Upper lobe of left lung (tissue), 6 donors: ENCODE data around the gene TSPAN1. TPM values are rescaled to one million over a fixed set of nuclear protein-coding genes. Genes with fewer than 3 reads are reported as not detected.

Source experiments
- ATAC-seq, 2 donors: fragments of 200-7000 bp; cut with Tn5 transposase; one replicate each; pipeline ENCODE4 v1.9.1; 2022; ENCODE audit warnings: mild to moderate bottlenecking in 2 of 2, moderate library complexity in 2 of 2; ENCODE audit not compliant: low FRiP score in 2 of 2
- DNase-seq, 2 donors: peaks; one replicate each; pipeline ENCODE4 v3.0.0-alpha.2; 2019 to 2020
- H3K27ac ChIP-seq, 4 donors: fragments of 200-600 bp; sonication (generic); one replicate each; pipeline ENCODE4 v1.5.1; 2016 to 2019
- H3K27me3 ChIP-seq, 4 donors: fragments of 200-600 bp; sonication (generic); one replicate each; pipeline ENCODE4 v1.5.1; 2017 to 2019
- H3K36me3 ChIP-seq, 4 donors: fragments of 200-600 bp; sonication (generic); one replicate each; pipeline ENCODE4 v1.5.1; 2016 to 2019
- H3K4me1 ChIP-seq, 4 donors: fragments of 200-600 bp; sonication (generic); one replicate each; pipeline ENCODE4 v1.5.1; 2018 to 2019
- H3K4me3 ChIP-seq, 4 donors: fragments of 200-600 bp; sonication (generic); one replicate each; pipeline ENCODE4 v1.5.1; 2017 to 2019; ENCODE audit warnings: mild to moderate bottlenecking in 2 of 4, moderate library complexity in 1 of 4
- H3K9me3 ChIP-seq, 4 donors: fragments of 200-600 bp; sonication (generic); one replicate each; pipeline ENCODE4 v1.5.1; 2018 to 2019
- CTCF ChIP-seq, 6 experiments: fragments of 450-650 bp in 4 of 6; fragments of 200-600 bp in 2 of 6; sonication (generic) in 2 of 6; IDR thresholded peaks; one replicate each; pipeline ENCODE4 v1.5.1; 2016 to 2019; ENCODE audit warnings: antibody characterized with exemption in 6 of 6
- EP300 ChIP-seq, 4 donors: sonication (generic); formaldehyde crosslinking; IDR thresholded peaks; one replicate each; pipeline ENCODE4 v1.5.1; 2017; ENCODE audit warnings: antibody characterized with exemption in 4 of 4, control low read depth in 2 of 4
- POLR2A ChIP-seq, 4 donors: fragments of 450-650 bp; IDR thresholded peaks; one replicate each; pipeline ENCODE4 v1.5.1; 2016 to 2017; ENCODE audit warnings: antibody characterized with exemption in 4 of 4, mild to moderate bottlenecking in 2 of 4
- POLR2AphosphoS5 ChIP-seq, 2 donors: sonication (generic); formaldehyde crosslinking; IDR thresholded peaks; one replicate each; pipeline ENCODE4 v1.5.1; 2017; ENCODE audit warnings: antibody characterized with exemption in 2 of 2
- WGBS, 2 donors: methylation state at CpG; one replicate each; pipeline ENCODE4 v1.1.5; 2017 to 2018; 5-methylcytosine and 5-hydroxymethylcytosine counted together
- total RNA-seq, 6 donors: library from RNA; depleted of rRNA in 4 of 6; stranded (reverse); fragments of >200 nt in 4 of 6; gene quantifications; one replicate each; pipeline versions ENCODE4 v1.1.0 to v1.2.1, GENCODE V29; 2016 to 2021
- donor health status: DM: no; HTN: no; CAD: no; lungs with moderate emphysema.
- donor health status: DM: no; HTN: yes; CAD: no; lungs with severe emphysema.

Gene TSPAN1, protein sequence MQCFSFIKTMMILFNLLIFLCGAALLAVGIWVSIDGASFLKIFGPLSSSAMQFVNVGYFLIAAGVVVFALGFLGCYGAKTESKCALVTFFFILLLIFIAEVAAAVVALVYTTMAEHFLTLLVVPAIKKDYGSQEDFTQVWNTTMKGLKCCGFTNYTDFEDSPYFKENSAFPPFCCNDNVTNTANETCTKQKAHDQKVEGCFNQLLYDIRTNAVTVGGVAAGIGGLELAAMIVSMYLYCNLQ
- 100 to 1,000 TPM in 1 of 6 donors, 10 to 100 TPM in 5; 12.2 to 109 (median 31.2) TPM for total RNA-seq

- H3K27me3 ChIP-seq: no peaks in the 10 kb centered on the region
- 56 to 58% methylated on average over 6 to 11 of the region's 11 CpGs for WGBS, 2 donors
- H3K9me3 ChIP-seq: no peaks in the 10 kb centered on the region
- ATAC-seq: peak; percentile 70 to 74
- H3K4me3 ChIP-seq: no peak within 1 kb of the TSS
- H3K27ac ChIP-seq: peak within 1 kb of the TSS; percentile 78 to 92 (median 88)
- DNase-seq: peak in 1 of 2 donors; percentile 82
- peaks cover 52 to 69% (median 63%) of the 10 kb centered on the region in 4 donors for H3K4me1 ChIP-seq
- TF ChIP-seq CTCF (IDR thresholded peaks at IDR 0.05): no peak
- TF ChIP-seq POLR2A (IDR thresholded peaks at IDR 0.05): peak in 1 of 4 donors; percentile 50
- TF ChIP-seq POLR2AphosphoS5 (IDR thresholded peaks at IDR 0.05): peak in 1 of 2 donors; percentile 37
- peak in 1 of 4 donors; percentile 10 for TF ChIP-seq EP300 (IDR thresholded peaks at IDR 0.05)
- H3K36me3 ChIP-seq: no peaks in the 10 kb centered on the region
Measured at GRCh38 chr1:46174448-46175231, at the start of gene TSPAN1. TSS of gene TSPAN1 (plus strand) at chr1:46175087. CDS start at chr1:46181108, 6,021 bp downstream.

DNA sequence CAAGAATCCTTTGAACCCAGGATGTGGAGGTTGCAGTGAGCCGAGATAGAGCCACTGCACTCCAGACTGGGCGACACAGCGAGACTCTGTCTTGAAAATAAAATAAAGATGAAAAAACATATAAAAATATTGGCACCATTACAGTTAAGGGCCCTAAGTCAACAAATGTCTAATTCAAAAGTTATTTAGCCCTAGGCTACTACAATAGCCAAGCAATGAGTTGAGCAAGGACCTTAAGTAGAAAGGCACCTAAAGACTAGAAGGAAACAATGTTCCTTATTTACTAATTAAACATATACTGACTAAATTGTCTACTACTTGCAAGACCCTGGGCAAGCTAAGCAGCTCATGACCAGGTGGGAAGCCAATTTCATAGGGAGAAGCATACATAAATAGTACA, 46.5 kb upstream of the TSPAN1 start:
- Histone ChIP-seq H3K4me3 (peak overlapping the region in 2 of 4 donors; percentile 54 to 59), H3K27ac (no peak overlapping the region)
- ATAC-seq: no peak

GRCh38 chr1:46130121-46130520, 44.8 kb upstream of the TSPAN1 start:
- ATAC-seq (no peak), DNase-seq (no peak)
- peak overlapping the region in 2 of 4 donors; percentile 94 to 95 for H3K27ac ChIP-seq
- H3K4me1 ChIP-seq: peaks cover 12 to 24% (median 19%) of the 10 kb centered on the region in 4 donors
- H3K36me3 ChIP-seq: no peaks in the 10 kb centered on the region
- H3K27me3 ChIP-seq: no peaks in the 10 kb centered on the region
- 31 to 53% methylated on average over 1 of the region's 1 CpG for WGBS, 2 donors
- H3K9me3 ChIP-seq: no peaks in the 10 kb centered on the region
- peak overlapping the region; percentile 54 to 75 (median 62) for H3K4me3 ChIP-seq
- TF ChIP-seq EP300 (IDR thresholded peaks at IDR 0.05): no peak

More for the DNA sequence above, 46.5 kb upstream of the TSPAN1 start:
- TF ChIP-seq POLR2A (IDR thresholded peaks at IDR 0.05) (no peak), EP300 (IDR thresholded peaks at IDR 0.05) (no peak), POLR2AphosphoS5 (IDR thresholded peaks at IDR 0.05) (no peak), CTCF (IDR thresholded peaks at IDR 0.05) (no peak)
- H3K9me3 ChIP-seq: no peaks in the 10 kb centered on the region
- H3K27me3 ChIP-seq: no peaks in the 10 kb centered on the region
- DNase-seq: no peak
- 83 to 84% methylated on average over 3 of the region's 3 CpGs for WGBS, 2 donors
- H3K4me1 ChIP-seq: peaks cover 1 to 7% (median 4%) of the 10 kb centered on the region in 4 donors
- no peaks in the 10 kb centered on the region for H3K36me3 ChIP-seq

- peak overlapping the region; percentile 54 to 75 (median 62) for H3K4me3 ChIP-seq
Measured at GRCh38 chr1:46130606-46131005, 44.3 kb upstream of the TSPAN1 start.

More at GRCh38 chr1:46130606-46131005, 44.3 kb upstream of the TSPAN1 start:
- DNase-seq: no peak
- H3K36me3 ChIP-seq: no peaks in the 10 kb centered on the region
- no peaks in the 10 kb centered on the region for H3K27me3 ChIP-seq
- H3K9me3 ChIP-seq: no peaks in the 10 kb centered on the region
- H3K4me1 ChIP-seq: peaks cover 17 to 29% (median 23%) of the 10 kb centered on the region in 4 donors
- TF ChIP-seq POLR2A (IDR thresholded peaks at IDR 0.05) (no peak), CTCF (IDR thresholded peaks at IDR 0.05) (no peak), POLR2AphosphoS5 (IDR thresholded peaks at IDR 0.05) (no peak), EP300 (IDR thresholded peaks at IDR 0.05) (no peak)
- H3K27ac ChIP-seq: peak overlapping the region in 3 of 4 donors; percentile 92 to 95 (median 94)
- 12 to 14% methylated on average over 5 of the region's 5 CpGs for WGBS, 2 donors
- no peak for ATAC-seq
